K562 (cell line): ENCODE measurements around the gene CCDC169. TPM values are rescaled to one million over a fixed set of nuclear protein-coding genes. Genes with fewer than 3 reads are reported as not detected.
A peak's percentile ranks its signal among the peaks of the same experiment; 100 is the strongest.

Source experiments
- CTCF ChIP-seq, 3 experiments: IDR thresholded peaks in 2 of 3; conservative IDR thresholded peaks in 1 of 3; 2 replicates each; pipeline ENCODE4 v1.5.1; 2011 to 2012; ENCODE audit warnings: low read length in 3 of 3, mild to moderate bottlenecking in 3 of 3, control low read depth in 2 of 3, improper control_type of control experiment in 1 of 3, inconsistent platforms in 1 of 3, low read depth in 1 of 3, mixed read lengths in 1 of 3, moderate library complexity in 1 of 3; ENCODE audit not compliant: insufficient read depth in 2 of 3
- CUX1 ChIP-seq: fragments of 200-800 bp; sonication (Bioruptor generic); IDR thresholded peaks from 2 replicates; pipeline ENCODE4 v1.6.1; 2016; ENCODE audit warnings: missing genetic modification characterization, missing compliant biosample characterization
- CXXC5 ChIP-seq: fragments of 250-450 bp; sonication (Bioruptor Pico); IDR thresholded peaks from 2 replicates; pipeline ENCODE4 v1.8.0; 2022; ENCODE audit warnings: inconsistent platforms, mild to moderate bottlenecking, moderate library complexity
- E2F6 ChIP-seq, 2 experiments: IDR thresholded peaks; 2 replicates each; pipeline ENCODE4 v1.6.1; 2011; ENCODE audit warnings: borderline replicate concordance in 1 of 2, control low read depth in 1 of 2, low read depth in 1 of 2, low read length in 1 of 2, mild to moderate bottlenecking in 1 of 2, mixed read lengths in 1 of 2, moderate library complexity in 1 of 2; ENCODE audit not compliant: insufficient read depth in 1 of 2, insufficient read length in 1 of 2, poor library complexity in 1 of 2, severe bottlenecking in 1 of 2; ENCODE audit errors: extremely low read depth in 1 of 2
- HDAC2 ChIP-seq: fragments of 450-650 bp; IDR thresholded peaks from 2 replicates; pipeline ENCODE4 v1.6.1; 2016; ENCODE audit warnings: mild to moderate bottlenecking
- MYC ChIP-seq, 2 experiments: fragments of 250-450 bp in 1 of 2; sonication (Bioruptor Pico) in 1 of 2; IDR thresholded peaks; 2 replicates each; pipeline versions ENCODE4 v1.5.1 to v1.6.1; 2012 to 2021; ENCODE audit warnings: low read depth in 2 of 2, borderline replicate concordance in 1 of 2, improper control_type of control experiment in 1 of 2, low read length in 1 of 2, mild to moderate bottlenecking in 1 of 2, moderate library complexity in 1 of 2
- NONO ChIP-seq, 2 experiments: fragments of 200-400 bp in 1 of 2; fragments of 450-650 bp in 1 of 2; formaldehyde crosslinking in 1 of 2; IDR thresholded peaks; 2 replicates each; pipeline ENCODE4 v1.6.1; 2017; ENCODE audit warnings: low read depth in 2 of 2, mild to moderate bottlenecking in 2 of 2, moderate library complexity in 2 of 2, low read length in 1 of 2
- NRF1 ChIP-seq, 2 experiments: fragments of 450-650 bp; IDR thresholded peaks in 1 of 2; conservative IDR thresholded peaks in 1 of 2; 2 replicates each; pipeline ENCODE4 v1.6.1; 2014; ENCODE audit warnings: mild to moderate bottlenecking in 2 of 2
- PHF8 ChIP-seq: fragments of 200-600 bp; sonication (generic); IDR thresholded peaks from 2 replicates; pipeline ENCODE4 v1.6.1; 2012; ENCODE audit warnings: mixed run types, mild to moderate bottlenecking, inconsistent platforms, low read length, moderate library complexity, borderline replicate concordance
- POLR2A ChIP-seq: fragments of 450-650 bp; conservative IDR thresholded peaks from 2 replicates; pipeline ENCODE4 v1.6.1; 2016
- SPI1 ChIP-seq: IDR thresholded peaks from 2 replicates; pipeline ENCODE4 v1.6.1; 2011; ENCODE audit warnings: low read depth, low read length, control low read depth, borderline replicate concordance
- TAF1 ChIP-seq: IDR thresholded peaks from 2 replicates; pipeline ENCODE4 v1.6.1; 2011; ENCODE audit warnings: mild to moderate bottlenecking, low read length, moderate library complexity; ENCODE audit not compliant: insufficient read depth, control insufficient read depth, severe bottlenecking; ENCODE audit errors: extremely low read depth
- TBP ChIP-seq: optimal IDR thresholded peaks from 2 replicates; pipeline ENCODE3; 2011; ENCODE audit warnings: low read depth, low read length, improper control_type of control experiment
- ZFX ChIP-seq: sonication (generic); formaldehyde crosslinking; IDR thresholded peaks from 2 replicates; pipeline ENCODE4 v1.8.0; 2022; ENCODE audit warnings: mild to moderate bottlenecking, missing genetic modification reagents, moderate library complexity
- polyA plus RNA-seq, 8 experiments: library from polyadenylated mRNA; depleted of rRNA in 4 of 8; stranded (reverse) in 5 of 8; unstranded in 3 of 8; fragments of >200 nt; fragmentation: Nextera tagmentation in 2 of 8; fragmentation: Illumina TruSeq in 1 of 8; extraction: Ambion mirVana in 2 of 8; extraction: Trizol in 1 of 8; gene quantifications; 2 replicates each; pipeline versions ENCODE4 v1.2.1 to v1.2.3, GENCODE V29; 2011 to 2014; ENCODE audit warnings: inconsistent platforms in 1 of 8, missing spikeins in 1 of 8
- total RNA-seq, 7 experiments: library from RNA; depleted of rRNA in 6 of 7; stranded (reverse); fragments of >200 nt in 6 of 7; fragmentation: Illumina TruSeq in 2 of 7; extraction: Trizol in 2 of 7; gene quantifications; 2 replicates each; pipeline versions ENCODE4 v1.2.1 to v1.2.3, GENCODE V29; 2011 to 2021; ENCODE audit warnings: low replicate concordance in 1 of 7

Gene CCDC169
- total and polyA plus RNA-seq, 9 of the 15 experiments (the other 6 are each of a cell fraction or from before 2014, with no cell fraction given) = 6.8 to 22.0 (median 12.4) TPM

GRCh38 chr13:36214163-36214921, 83.3 kb downstream of the CCDC169 start, which contains the start of gene SOHLH2 (continued):
- TF ChIP-seq NRF1 (conservative IDR thresholded peaks at IDR 0.05 in 1 of 2, IDR thresholded peaks at IDR 0.05 in 1 of 2) (peak; percentile 39 to 52; a peak in 3 of 4 replicates), SPI1 (0 out of 2 replicates have a peak, but pooled peaks have one; percentile 20), TAF1 (peak; percentile 34), POLR2A (0 out of 2 replicates have a peak, but pooled peaks have one; percentile 41), CXXC5 (CRISPR knock-in tag) (peak; percentile 26; the same call in 1 of the 2 replicates), MYC (IDR thresholded peaks at IDR 0.05; ENCODE audit: low read depth, low read length) (peak; percentile 89), MYC (CRISPR knock-in tag; IDR thresholded peaks at IDR 0.05; ENCODE audit: borderline replicate concordance, low read depth) (no peak), PHF8 (peak; percentile 29; the same call in 1 of the 2 replicates), E2F6 (IDR thresholded peaks at IDR 0.05; ENCODE audit: borderline replicate concordance in 1 of 2, extremely low read depth in 1 of 2, insufficient read depth in 1 of 2, insufficient read length in 1 of 2, low read depth in 1 of 2, low read length in 1 of 2, poor library complexity in 1 of 2, severe bottlenecking in 1 of 2) (peak in 1 of 2 experiments; percentile 77), CTCF (IDR thresholded peaks at IDR 0.05 in 2 of 3, conservative IDR thresholded peaks at IDR 0.05 in 1 of 3; ENCODE audit: insufficient read depth in 2 of 3, low read depth in 1 of 3, low read length in 3 of 3) (peak in 1 of 3 experiments; percentile 30; a peak in 1 of 6 replicates), ZFX (peak; percentile 52), TBP (peak; percentile 18), HDAC2 (no peak), CUX1 (CRISPR knock-in tag) (no peak), NONO (IDR thresholded peaks at IDR 0.05; ENCODE audit: low read depth in 2 of 2, low read length in 1 of 2) (no peak)
